Endometrial microvascular endothelial cells (primary cell): ENCODE results near the gene CRBN. TPM values are rescaled to one million over a fixed set of nuclear protein-coding genes. Genes with fewer than 3 reads are reported as not detected.

Experiments
- in situ Hi-C: cut with HindIII; loops from 2 replicates; pipeline ENCODE4 v1.10.0; 2017; ENCODE audit warnings: low sequenced_read_pairs, low pct_unique_long_range_greater_than_20kb; ENCODE audit errors: inconsistent ontology term
- total RNA-seq: library from RNA; depleted of rRNA; stranded (reverse); fragments of >200 nt; gene quantifications from one replicate; pipeline ENCODE4 v1.2.3, GENCODE V29; 2015; ENCODE audit errors: inconsistent ontology term

Gene CRBN
- total RNA-seq, 1 donor from 2014 or later: 61.8 TPM

DNA sequence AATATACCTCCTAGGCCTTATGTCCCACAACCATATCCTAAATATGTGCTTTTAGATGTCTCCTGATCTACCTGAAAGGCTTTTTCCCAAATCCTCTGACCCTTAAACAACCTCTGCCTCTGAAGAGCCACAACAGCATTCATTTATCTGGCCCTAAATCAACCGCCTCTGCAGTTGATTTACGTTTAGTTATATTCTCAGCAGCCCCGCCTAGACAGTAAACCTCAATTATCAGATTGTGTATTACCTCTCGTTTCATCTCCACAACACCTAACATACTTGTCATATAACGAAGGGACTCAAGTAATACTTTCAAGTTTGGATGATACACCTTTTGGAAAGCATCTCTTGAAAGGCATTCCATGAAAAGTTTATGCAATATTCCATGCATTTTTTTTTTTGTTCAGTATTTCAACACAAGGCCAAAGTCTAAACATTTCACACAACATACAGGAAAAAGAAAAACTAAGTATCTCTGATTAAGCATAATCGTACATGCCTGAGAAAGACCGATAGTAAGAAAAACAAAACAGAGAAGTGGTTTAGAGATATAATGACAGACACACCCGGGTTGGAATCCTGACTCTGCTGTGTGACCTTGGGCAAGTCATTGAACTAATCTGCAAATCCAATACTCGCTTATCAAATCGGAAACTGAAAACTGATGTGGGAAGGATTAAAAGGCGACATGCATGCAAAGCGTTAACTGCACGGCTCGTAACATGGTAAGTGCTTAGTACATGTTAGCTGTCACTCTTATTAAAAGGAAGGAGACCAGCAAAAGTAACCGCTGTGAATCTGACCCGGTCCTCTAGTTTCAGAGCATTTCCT is 778 bp downstream of the CRBN start:
- in situ Hi-C loops: no loop called here

DNA sequence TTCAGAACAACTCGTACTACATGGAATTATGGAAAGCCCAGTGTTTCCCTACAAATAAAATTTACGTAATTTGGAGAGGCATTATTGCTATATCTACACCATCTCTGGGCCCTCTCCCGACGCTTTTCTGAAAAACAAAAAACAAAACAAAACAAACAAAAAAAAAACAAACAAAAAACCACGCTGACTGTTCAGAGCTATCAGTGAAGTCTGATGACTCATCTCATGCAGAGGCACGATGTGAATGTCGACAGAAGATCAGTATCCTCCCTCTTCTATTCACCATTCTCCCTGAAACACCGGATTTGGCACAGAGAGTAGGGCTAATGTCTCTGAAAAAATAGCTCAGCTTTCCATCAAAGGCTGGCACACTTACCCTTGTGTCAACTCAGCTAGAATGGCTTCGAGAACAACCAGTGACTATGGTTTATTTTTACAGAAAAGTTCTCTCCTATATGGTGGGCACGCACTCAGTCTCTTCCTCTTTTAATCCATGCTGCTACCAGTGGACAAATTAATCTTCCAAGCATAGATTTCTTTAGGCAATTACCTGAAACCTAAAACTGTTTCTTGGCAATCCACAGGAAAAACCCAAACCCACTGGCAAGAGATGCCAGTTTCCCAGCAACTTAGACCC is 1.5 kb downstream of the CRBN start:
- in situ Hi-C loops: no loop called here

- in situ Hi-C loops: no loop called here
Measured at GRCh38 chr3:3172627-3173026, 6.9 kb downstream of the CRBN start.

DNA sequence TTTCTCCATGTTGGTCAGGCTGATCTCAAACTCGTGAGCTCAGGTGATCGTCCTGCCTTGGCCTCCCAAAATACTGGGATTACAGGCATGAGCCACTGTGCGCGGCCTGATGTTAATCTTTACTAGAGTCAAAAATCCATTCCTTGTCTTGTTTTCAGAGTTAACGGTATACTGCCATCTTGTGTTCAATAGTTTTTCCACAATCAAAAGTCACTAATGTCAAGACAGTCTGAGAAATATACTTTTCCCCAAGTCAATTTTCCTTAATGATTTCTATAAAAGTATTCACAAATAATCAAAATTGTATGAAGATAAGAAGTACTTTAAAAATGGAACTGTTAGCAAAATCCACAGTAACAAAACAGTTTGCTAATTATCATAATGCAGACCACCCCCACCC is 8.5 kb downstream of the CRBN start:
- in situ Hi-C loops: no loop called here

GRCh38 chr3:3165650-3166049 is 13.8 kb downstream of the CRBN start:
- in situ Hi-C loops: no loop called here

GRCh38 chr3:3165241-3165640 is 14.2 kb downstream of the CRBN start:
- in situ Hi-C loops: no loop called here

DNA sequence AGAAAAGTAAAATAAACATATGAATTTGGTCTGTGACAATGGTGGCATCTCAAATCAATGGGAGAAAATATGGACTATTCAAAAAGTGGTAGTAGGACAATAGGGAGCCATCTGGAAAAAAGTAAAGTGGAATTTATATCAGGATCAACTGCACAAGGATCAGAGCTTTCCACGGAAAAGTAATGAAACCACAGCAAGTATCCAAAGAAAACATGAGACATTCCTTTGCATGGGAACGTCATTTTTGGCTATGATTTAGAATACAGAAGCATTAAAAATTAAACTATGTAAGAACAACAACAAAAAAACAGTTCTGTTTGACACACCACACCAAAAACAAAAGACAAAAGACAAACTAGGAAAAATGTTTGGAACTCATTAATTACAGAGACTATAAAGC is 18.7 kb downstream of the CRBN start:
- in situ Hi-C loops: no loop called here

DNA sequence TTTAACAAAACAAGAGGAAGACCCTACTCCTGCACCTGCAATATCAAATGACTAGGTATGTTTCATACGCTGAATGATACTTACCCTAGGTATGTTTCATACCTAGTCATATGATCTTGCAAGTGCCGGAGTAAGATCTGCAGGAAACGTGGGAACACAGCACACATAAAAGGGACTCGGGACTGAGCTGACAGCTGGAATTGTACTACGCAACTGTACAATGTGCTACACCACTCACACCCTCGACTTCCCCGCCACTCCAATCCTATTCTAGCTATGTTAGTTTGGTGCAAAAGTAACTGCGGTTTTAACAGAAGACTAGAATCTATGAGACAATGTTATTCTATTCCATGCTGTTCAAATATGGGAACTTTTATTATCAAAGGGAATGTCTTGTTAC is 22.0 kb downstream of the CRBN start:
- in situ Hi-C loops: no loop called here

DNA sequence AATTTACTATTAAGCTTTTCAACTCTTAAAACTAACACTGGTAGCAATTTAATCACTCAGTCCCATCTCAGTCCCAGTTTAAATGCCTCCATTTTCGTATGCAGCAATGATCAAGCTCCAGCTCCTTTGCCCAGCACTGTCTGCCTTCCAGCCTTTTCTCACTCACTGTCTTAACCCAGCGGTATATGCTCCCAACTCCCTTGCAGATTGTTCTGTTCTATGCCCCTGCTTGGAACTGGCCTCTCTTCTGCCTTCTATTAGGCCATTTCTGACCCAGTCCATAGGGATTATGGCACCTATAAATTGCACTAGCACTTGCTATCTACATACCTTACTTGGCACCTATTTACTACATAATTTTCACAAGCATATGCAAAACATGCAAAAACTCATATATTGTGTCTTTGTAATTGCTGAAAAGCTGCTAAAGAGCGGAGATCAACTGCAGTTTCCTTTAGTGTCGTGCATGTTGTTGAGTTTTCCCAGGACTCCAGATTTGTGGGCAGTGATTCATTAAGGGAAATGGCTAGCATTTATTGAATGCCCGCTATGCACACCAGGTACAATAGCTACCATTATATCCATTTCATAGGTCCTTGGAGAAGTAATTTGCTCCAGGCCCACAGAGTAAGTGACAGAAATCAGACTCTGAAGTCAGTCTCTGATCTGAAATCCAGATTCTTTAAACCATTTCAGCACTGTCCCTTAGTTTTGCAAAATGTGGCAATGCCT is 24.4 kb downstream of the CRBN start:
- in situ Hi-C loops: no loop called here

DNA sequence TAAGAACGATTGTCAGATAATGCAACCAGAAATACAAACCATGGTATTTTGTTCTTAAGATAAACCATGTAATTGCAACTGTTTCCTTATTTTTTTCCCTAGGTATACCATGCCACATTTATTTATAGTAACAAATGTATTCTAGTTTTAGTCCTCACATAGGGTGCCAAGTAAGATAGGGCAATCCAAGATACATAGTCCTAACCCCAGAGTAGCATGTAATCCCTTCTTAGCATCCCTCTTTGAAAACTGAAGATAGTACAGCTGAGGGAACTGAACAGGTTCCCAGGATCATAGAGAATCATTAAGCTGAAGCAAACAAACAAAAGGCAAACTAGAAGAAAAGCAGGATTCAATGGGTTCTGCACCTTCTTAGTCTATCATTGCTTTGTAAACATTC is 28.0 kb downstream of the CRBN start:
- in situ Hi-C loops: no loop called here

GRCh38 chr3:3149560-3149959 is 29.9 kb downstream of the CRBN start:
- in situ Hi-C loops: no loop called here

- in situ Hi-C loops: no loop called here
Measured at GRCh38 chr3:3145831-3146230, 33.7 kb downstream of the CRBN start.

GRCh38 chr3:3141939-3142338 is 37.6 kb downstream of the CRBN start:
- in situ Hi-C loops: no loop called here

- in situ Hi-C loops: no loop called here
Measured at GRCh38 chr3:3137526-3137925, 42.0 kb downstream of the CRBN start.

DNA sequence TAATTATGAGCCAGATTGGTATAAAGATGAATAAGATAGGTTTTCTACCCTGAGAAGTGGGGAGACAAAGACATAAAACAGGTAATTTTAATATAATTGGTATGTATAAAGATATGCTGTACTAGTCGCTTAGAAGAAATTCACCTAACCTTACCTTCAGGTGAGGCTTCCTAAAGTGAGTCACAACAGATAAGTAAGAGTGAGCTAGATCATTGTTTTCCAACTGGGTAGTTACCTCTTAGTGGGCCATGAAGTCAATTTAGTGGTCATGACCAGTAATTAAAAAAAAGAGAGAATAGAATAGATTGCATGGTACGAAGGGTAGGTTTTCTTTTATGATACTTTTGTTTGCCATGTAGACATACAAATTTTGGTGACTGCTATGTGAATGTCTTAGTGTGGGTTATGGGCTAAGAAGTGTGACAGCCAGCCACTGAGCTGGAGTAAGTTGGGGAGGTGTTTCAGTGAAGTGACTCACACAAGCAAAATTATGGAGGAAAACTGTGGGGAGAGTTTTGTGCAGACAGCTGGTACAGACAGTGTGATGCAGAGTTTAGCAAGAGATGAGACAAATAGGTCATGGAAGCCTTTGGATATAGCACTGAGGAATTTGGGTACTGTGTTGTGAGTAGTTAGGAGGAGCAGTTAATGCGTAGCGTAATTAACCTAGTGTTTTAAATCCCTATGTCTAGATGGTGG is 44.6 kb downstream of the CRBN start:
- in situ Hi-C loops: no loop called here

GRCh38 chr3:3133500-3133899 is 46.0 kb downstream of the CRBN start:
- in situ Hi-C loops: no loop called here

- in situ Hi-C loops: no loop called here
Measured at GRCh38 chr3:3129579-3129978, 49.9 kb downstream of the CRBN start.

DNA sequence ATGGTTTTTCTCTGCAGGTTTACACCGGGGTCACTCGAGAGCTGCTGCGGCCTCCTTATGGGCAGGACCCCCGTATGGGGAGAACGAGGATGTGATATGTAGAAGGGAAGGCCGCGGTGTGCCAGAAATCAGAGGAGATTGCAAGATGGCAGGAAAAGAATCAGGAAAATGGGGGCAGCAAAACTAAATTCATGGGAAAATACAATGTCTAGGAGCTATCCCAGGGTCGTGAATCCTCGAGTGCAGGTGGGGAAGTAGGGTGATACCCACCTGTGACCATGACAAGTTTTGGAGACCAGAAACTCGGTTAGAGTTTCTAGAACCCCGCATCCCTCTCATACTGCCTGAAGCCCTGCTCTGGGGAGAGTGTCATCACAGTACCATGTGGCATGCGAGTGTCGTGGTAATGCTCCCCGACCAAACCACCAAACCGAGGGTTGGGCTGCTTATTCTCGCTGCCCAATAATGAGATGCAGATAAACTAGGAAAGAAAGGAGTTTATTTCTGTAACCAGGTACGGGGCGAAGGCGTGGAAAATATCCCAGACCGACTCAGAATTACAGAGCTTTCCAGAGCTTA is 52.0 kb downstream of the CRBN start:
- in situ Hi-C loops: no loop called here
